Measurements from ENCODE around the gene ATP2B3. TPM values are rescaled to one million over a fixed set of nuclear protein-coding genes. Genes with fewer than 3 reads are reported as not detected.
A peak's percentile ranks its signal among the peaks of the same experiment; 100 is the strongest.

The ATP2B3 gene
- total and polyA plus RNA-seq, 9 of the 15 experiments (the other 6 are each of a cell fraction or from before 2014, with no cell fraction given), result 0.04 TPM; not detected in 8

DNA sequence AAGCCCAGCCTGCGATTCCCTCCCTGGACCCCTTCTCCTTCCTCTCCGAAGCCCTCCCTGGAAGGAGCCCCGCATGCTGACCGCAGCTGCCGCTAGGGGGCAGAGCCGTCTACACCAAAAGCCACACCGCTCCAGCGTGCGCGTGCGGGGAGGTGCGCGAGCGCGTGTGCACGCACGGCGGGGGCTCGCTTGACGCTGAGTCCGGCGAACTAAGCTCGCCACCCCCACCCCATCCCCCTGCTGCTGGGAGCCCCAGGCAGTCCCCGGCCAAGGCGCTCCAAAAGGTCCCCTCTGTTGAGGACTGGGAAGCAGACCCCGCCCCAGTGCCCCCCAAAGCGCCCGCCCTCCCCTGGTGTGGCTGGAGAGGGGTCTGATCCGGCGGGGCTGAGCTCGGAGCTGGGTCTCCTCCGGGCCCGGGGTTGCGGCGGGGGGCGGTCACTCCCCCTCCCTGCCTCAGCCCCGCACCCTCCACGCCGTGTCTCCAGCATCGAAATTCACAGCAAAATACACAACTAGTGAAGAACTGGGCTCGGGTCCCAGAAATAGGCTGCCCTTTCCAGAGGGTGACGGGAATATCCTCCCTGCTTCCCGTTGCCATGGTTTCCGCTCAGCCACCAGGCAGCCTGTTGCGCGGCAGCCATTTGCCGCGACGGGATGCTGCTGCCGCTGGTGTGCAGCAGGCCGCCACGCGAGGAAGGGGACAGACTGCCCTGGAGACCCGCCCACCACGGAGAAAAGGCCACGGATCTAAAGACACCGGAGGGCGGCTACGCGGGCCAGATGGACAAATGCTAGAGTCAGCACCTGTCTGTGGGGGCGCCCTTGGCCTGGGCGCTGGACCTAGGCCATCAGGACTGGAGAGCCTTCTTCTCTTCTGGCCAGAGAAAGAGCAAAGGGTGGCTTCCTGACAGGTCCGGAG lies 92.7 kb downstream of the ATP2B3 start:
- ATAC-seq (peak; percentile 98), FAIRE-seq (peak; percentile 78), DNase-seq (ENCODE audit: extremely low read depth in 1 of 4, low spot score in 3 of 4) (peak; percentile 74 to 87 (median 78))
- intact Hi-C loops (cut with micrococcal nuclease), result loop anchor here (1.0 to 5.0 kb wide), 4 partner anchors 37 to 99 kb away; partner anchors contain the start of gene DUSP9
- peak overlapping the region; percentile 48 for H2AFZ ChIP-seq (ENCODE audit: low read depth, low read length)
- in situ Hi-C loops (cut with MboI), result loop anchor here (5.0 kb wide), 1 partner anchor 57 kb away; no protein-coding TSS in a partner anchor
- H3K4me2 ChIP-seq (ENCODE audit: insufficient read depth, low read length), result peak overlapping the region; percentile 43; the same call in 1 of the 2 replicates
- BruUV-seq (replicated peaks), result no TSS peak
- no peak overlapping the region for H3K27ac ChIP-seq (ENCODE audit: extremely low read depth, low read depth, low read length)
- no peaks in the 10 kb centered on the region for H3K79me2 ChIP-seq (ENCODE audit: control insufficient read depth, insufficient read depth, low read length)
- no peaks in the 10 kb centered on the region for H3K36me3 ChIP-seq (ENCODE audit: control insufficient read depth, insufficient read depth, low read length)
- no peaks in the 10 kb centered on the region for H3K9me1 ChIP-seq (ENCODE audit: control insufficient read depth, insufficient read depth, low read length)
- H4K20me1 ChIP-seq (replicated peaks; ENCODE audit: control insufficient read depth, insufficient read depth, low read length), result no peaks in the 10 kb centered on the region
- H3K4me3 ChIP-seq, result peak overlapping the region; percentile 23; the same call in 1 of the 2 replicates
- H3K4me1 ChIP-seq (replicated peaks in 1 of 2; ENCODE audit: control insufficient read depth in 2 of 2, insufficient read depth in 2 of 2, low read length in 2 of 2), result peaks cover 0 to 19% of the 10 kb centered on the region in 2 experiments; a peak in 2 of 5 replicates
- H3K9me3 ChIP-seq (replicated peaks; ENCODE audit: control insufficient read depth, insufficient read depth, low read depth, low read length), result no peaks in the 10 kb centered on the region
- 20% methylated on average over 23 of the region's 63 CpGs for WGBS (ENCODE audit: insufficient coverage, low coverage, missing lambda C conversion rate)
- POLR2A ChIA-PET, result interaction anchor here (0.6 to 2.3 kb wide), 4 partner anchors 10 to 184 kb away, joined by 3 to 12 read pairs (median 4); partner anchors contain the start of genes CCNQ, IDH3G and SSR4
- H3K27me3 ChIP-seq (ENCODE audit: control insufficient read depth in 2 of 2, insufficient read depth in 2 of 2, low read length in 2 of 2), result peaks cover 24 to 45% of the 10 kb centered on the region in 2 experiments
- CTCF ChIA-PET (ENCODE audit: low intra/inter-chr PET ratio), result interaction anchor here (0.5 to 1.2 kb wide), 4 partner anchors 37 to 59 kb away, joined by 3 to 4 read pairs (median 4); partner anchors contain the start of gene DUSP9
- H3K9ac ChIP-seq (ENCODE audit: insufficient read depth in 1 of 2, low read depth in 2 of 2, low read length in 2 of 2), result peak overlapping the region in 1 of 2 experiments; percentile 71; a peak in 2 of 4 replicates
- no peak for TF ChIP-seq PCBP1 (IDR thresholded peaks at IDR 0.05; ENCODE audit: low read depth, low read length, poor library complexity, severe bottlenecking)
- TF ChIP-seq KDM4B (IDR thresholded peaks at IDR 0.05; ENCODE audit: borderline replicate concordance in 2 of 2, low read depth in 1 of 2), result no peak
- TF ChIP-seq CBFB (CRISPR knock-in tag; IDR thresholded peaks at IDR 0.05), result peak; percentile 94
- peak; percentile 63 for TF ChIP-seq CTCFL (IDR thresholded peaks at IDR 0.05; ENCODE audit: borderline replicate concordance, insufficient read depth, low read depth, low read length, poor library complexity, severe bottlenecking)
- TF ChIP-seq SAFB2 (IDR thresholded peaks at IDR 0.05; ENCODE audit: borderline replicate concordance, low read depth, low read length, severe bottlenecking), result no peak
- TF ChIP-seq ELF2 (CRISPR knock-in tag; IDR thresholded peaks at IDR 0.05), result no peak
- TF ChIP-seq ZNF165 (CRISPR knock-in tag; IDR thresholded peaks at IDR 0.05; ENCODE audit: borderline replicate concordance), result no peak
- peak; percentile 56 for TF ChIP-seq SMC3 (conservative IDR thresholded peaks at IDR 0.05; ENCODE audit: insufficient read depth, low read depth, low read length)
- TF ChIP-seq BDP1 (IDR thresholded peaks at IDR 0.05; ENCODE audit: insufficient read depth, insufficient read length), result no peak
- TF ChIP-seq ASH1L (IDR thresholded peaks at IDR 0.05; ENCODE audit: borderline replicate concordance, low read depth, partially characterized antibody), result no peak
- no peak for TF ChIP-seq ESRRB (CRISPR knock-in tag; IDR thresholded peaks at IDR 0.05; ENCODE audit: borderline replicate concordance)
- TF ChIP-seq POLR2B (IDR thresholded peaks at IDR 0.05; ENCODE audit: low read depth, partially characterized antibody), result no peak
- no peak for TF ChIP-seq CHCHD3 (CRISPR knock-in tag; IDR thresholded peaks at IDR 0.05)
- TF ChIP-seq TEAD2 (tag; IDR thresholded peaks at IDR 0.05), result no peak
- TF ChIP-seq ZSCAN29 (IDR thresholded peaks at IDR 0.05), result 0 out of 2 replicates have a peak, but pooled peaks have one; percentile 41
- no peak for TF ChIP-seq ILK (tag; IDR thresholded peaks at IDR 0.05; ENCODE audit: borderline replicate concordance, low read depth)
- TF ChIP-seq CHD1 (IDR thresholded peaks at IDR 0.05; ENCODE audit: low read length), result no peak

All from K562 (cell line).